Liver (tissue), 9 donors: ENCODE data around the gene BRF1. TPM values are rescaled to one million over a fixed set of nuclear protein-coding genes. Genes with fewer than 3 reads are reported as not detected.

Experiments used
- DNase-seq: peaks from one replicate; pipeline ENCODE4 v3.0.0-alpha.2; 2017; ENCODE audit warnings: low spot score
- H3K27ac ChIP-seq, 2 donors: one replicate each; pipeline ENCODE4 v1.7.0; 2013; ENCODE audit warnings: inconsistent platforms in 2 of 2, low read length in 2 of 2, control low read depth in 1 of 2, low read depth in 1 of 2, mild to moderate bottlenecking in 1 of 2
- H3K27me3 ChIP-seq, 4 donors: one replicate each; pipeline versions ENCODE4 v1.6.1 to v1.7.0; 2013; ENCODE audit warnings: low read length in 3 of 4, inconsistent platforms in 1 of 4, mild to moderate bottlenecking in 1 of 4, moderate library complexity in 1 of 4; ENCODE audit not compliant: control insufficient read depth in 4 of 4, insufficient read depth in 4 of 4
- H3K36me3 ChIP-seq, 4 donors: one replicate each; pipeline versions ENCODE4 v1.6.1 to v1.7.0; 2013; ENCODE audit warnings: low read length in 3 of 4, mild to moderate bottlenecking in 3 of 4, low read depth in 1 of 4, moderate library complexity in 1 of 4; ENCODE audit not compliant: control insufficient read depth in 4 of 4, insufficient read depth in 3 of 4
- H3K4me1 ChIP-seq, 4 donors: one replicate each; pipeline versions ENCODE4 v1.6.1 to v1.7.0; 2013; ENCODE audit warnings: low read length in 3 of 4, mild to moderate bottlenecking in 3 of 4, moderate library complexity in 1 of 4; ENCODE audit not compliant: control insufficient read depth in 4 of 4, insufficient read depth in 4 of 4
- H3K4me3 ChIP-seq, 3 donors: one replicate each; pipeline versions ENCODE4 v1.6.1 to v1.7.0; 2013; ENCODE audit warnings: low read length in 3 of 3, control low read depth in 1 of 3, low read depth in 1 of 3, mild to moderate bottlenecking in 1 of 3
- H3K9ac ChIP-seq, 2 donors: one replicate each; pipeline ENCODE4 v1.7.0; 2013; ENCODE audit warnings: low read length in 2 of 2, mild to moderate bottlenecking in 2 of 2, moderate library complexity in 2 of 2, control low read depth in 1 of 2, low read depth in 1 of 2
- H3K9me3 ChIP-seq, 4 donors: one replicate each; pipeline versions ENCODE4 v1.6.1 to v1.7.0; 2013; ENCODE audit warnings: low read length in 3 of 4; ENCODE audit not compliant: control insufficient read depth in 4 of 4
- ATF3 ChIP-seq: IDR thresholded peaks from 2 replicates; pipeline ENCODE4 v1.6.1; 2016; ENCODE audit warnings: antibody characterized with exemption
- FOXA1 ChIP-seq: IDR thresholded peaks from 2 replicates; pipeline ENCODE4 v1.6.1; 2016; ENCODE audit warnings: antibody characterized with exemption
- FOXA2 ChIP-seq: IDR thresholded peaks from 2 replicates; pipeline ENCODE4 v1.6.1; 2016; ENCODE audit warnings: antibody characterized with exemption
- GABPA ChIP-seq, 2 donors: IDR thresholded peaks in 1 of 2; conservative IDR thresholded peaks in 1 of 2; 2 replicates each; pipeline ENCODE4 v1.6.1; 2016; ENCODE audit warnings: antibody characterized with exemption in 2 of 2, mild to moderate bottlenecking in 1 of 2, moderate library complexity in 1 of 2
- HNF4A ChIP-seq, 2 donors: conservative IDR thresholded peaks; 2 replicates each; pipeline ENCODE4 v1.6.1; 2016; ENCODE audit warnings: antibody characterized with exemption in 2 of 2, mild to moderate bottlenecking in 2 of 2
- HNF4G ChIP-seq: IDR thresholded peaks from 2 replicates; pipeline ENCODE4 v1.6.1; 2016; ENCODE audit warnings: antibody characterized with exemption
- NR2F2 ChIP-seq: IDR thresholded peaks from 2 replicates; pipeline ENCODE4 v1.6.1; 2016; ENCODE audit warnings: antibody characterized with exemption
- RAD21 ChIP-seq, 2 donors: IDR thresholded peaks; 2 replicates each; pipeline ENCODE4 v1.6.1; 2016; ENCODE audit warnings: antibody characterized with exemption in 2 of 2, mild to moderate bottlenecking in 2 of 2
- REST ChIP-seq: IDR thresholded peaks from 2 replicates; pipeline ENCODE4 v1.6.1; 2016; ENCODE audit warnings: antibody characterized with exemption, mild to moderate bottlenecking
- RXRA ChIP-seq, 2 donors: IDR thresholded peaks; 2 replicates each; pipeline ENCODE4 v1.6.1; 2017 to 2018; ENCODE audit warnings: antibody characterized with exemption in 2 of 2, mild to moderate bottlenecking in 1 of 2
- SP1 ChIP-seq: IDR thresholded peaks from 2 replicates; pipeline ENCODE4 v1.6.1; 2018; ENCODE audit warnings: antibody characterized with exemption, mild to moderate bottlenecking
- TAF1 ChIP-seq: conservative IDR thresholded peaks from 2 replicates; pipeline ENCODE4 v1.6.1; 2016; ENCODE audit warnings: antibody characterized with exemption, mild to moderate bottlenecking
- YY1 ChIP-seq: IDR thresholded peaks from 2 replicates; pipeline ENCODE4 v1.6.1; 2016; ENCODE audit warnings: antibody characterized with exemption, mild to moderate bottlenecking
- ZBTB33 ChIP-seq: IDR thresholded peaks from 2 replicates; pipeline ENCODE4 v1.6.1; 2016; ENCODE audit warnings: antibody characterized with exemption
- WGBS: extraction: QIAGEN DNeasy Blood & Tissue Kit; methylation state at CpG from one replicate; pipeline ENCODE4 v1.1.7; 2013; 5-methylcytosine and 5-hydroxymethylcytosine counted together
- polyA plus RNA-seq, 2 donors: library from polyadenylated mRNA; stranded (reverse) in 1 of 2; unstranded in 1 of 2; fragments of 200-250 nt in 1 of 2; fragments of >200 nt in 1 of 2; fragmentation: Nextera tagmentation in 1 of 2; extraction: Ambion mirVana in 1 of 2; gene quantifications; one replicate each; pipeline versions ENCODE4 v1.2.1 to v1.2.3, GENCODE V29; 2013 to 2015
- total RNA-seq, 2 donors: library from RNA; depleted of rRNA; stranded (reverse); fragments of >200 nt; gene quantifications; one replicate each; pipeline ENCODE4 v1.2.3, GENCODE V29; 2014
- TF ChIP-seq, protein P1 (sequence below): IDR thresholded peaks from 2 replicates; pipeline ENCODE4 v1.6.1; 2016; ENCODE audit warnings: antibody characterized with exemption
- TF ChIP-seq, protein P2 (sequence below): fragments of 150-350 bp; IDR thresholded peaks from 2 replicates; pipeline ENCODE4 v1.5.1; 2017; ENCODE audit warnings: improper control_type of control experiment, low read depth, low read length; ENCODE audit not compliant: missing input control
- donor health status: healthy.
- donor health status: healthy.
- donor health status: healthy.
- donor health status: healthy.
- donor health status: healthy.

BRF1 gene
- total and polyA plus RNA-seq, 4 donors: 4.6 to 24.1 (median 10.6) TPM

- H3K4me3 ChIP-seq: no peak overlapping the region
- H3K9me3 ChIP-seq: no peaks in the 10 kb centered on the region
- peaks cover 0 to 19% (median 6%) of the 10 kb centered on the region in 4 donors for H3K36me3 ChIP-seq
- H3K9ac ChIP-seq: no peak overlapping the region
- 92% methylated on average over 4 of the region's 4 CpGs for WGBS
- H3K27ac ChIP-seq: no peak overlapping the region
- TF ChIP-seq FOXA1 (no peak), HNF4A (conservative IDR thresholded peaks at IDR 0.05) (no peak), ZBTB33 (no peak), FOXA2 (no peak), YY1 (no peak), RAD21 (IDR thresholded peaks at IDR 0.05) (no peak), ATF3 (no peak), GABPA (IDR thresholded peaks at IDR 0.05 in 1 of 2, conservative IDR thresholded peaks at IDR 0.05 in 1 of 2) (no peak), TAF1 (no peak), REST (no peak), RXRA (IDR thresholded peaks at IDR 0.05) (no peak), SP1 (no peak)
- TF ChIP-seq, protein P1, sequence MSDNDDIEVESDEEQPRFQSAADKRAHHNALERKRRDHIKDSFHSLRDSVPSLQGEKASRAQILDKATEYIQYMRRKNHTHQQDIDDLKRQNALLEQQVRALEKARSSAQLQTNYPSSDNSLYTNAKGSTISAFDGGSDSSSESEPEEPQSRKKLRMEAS: no peak
- TF ChIP-seq, protein P2, sequence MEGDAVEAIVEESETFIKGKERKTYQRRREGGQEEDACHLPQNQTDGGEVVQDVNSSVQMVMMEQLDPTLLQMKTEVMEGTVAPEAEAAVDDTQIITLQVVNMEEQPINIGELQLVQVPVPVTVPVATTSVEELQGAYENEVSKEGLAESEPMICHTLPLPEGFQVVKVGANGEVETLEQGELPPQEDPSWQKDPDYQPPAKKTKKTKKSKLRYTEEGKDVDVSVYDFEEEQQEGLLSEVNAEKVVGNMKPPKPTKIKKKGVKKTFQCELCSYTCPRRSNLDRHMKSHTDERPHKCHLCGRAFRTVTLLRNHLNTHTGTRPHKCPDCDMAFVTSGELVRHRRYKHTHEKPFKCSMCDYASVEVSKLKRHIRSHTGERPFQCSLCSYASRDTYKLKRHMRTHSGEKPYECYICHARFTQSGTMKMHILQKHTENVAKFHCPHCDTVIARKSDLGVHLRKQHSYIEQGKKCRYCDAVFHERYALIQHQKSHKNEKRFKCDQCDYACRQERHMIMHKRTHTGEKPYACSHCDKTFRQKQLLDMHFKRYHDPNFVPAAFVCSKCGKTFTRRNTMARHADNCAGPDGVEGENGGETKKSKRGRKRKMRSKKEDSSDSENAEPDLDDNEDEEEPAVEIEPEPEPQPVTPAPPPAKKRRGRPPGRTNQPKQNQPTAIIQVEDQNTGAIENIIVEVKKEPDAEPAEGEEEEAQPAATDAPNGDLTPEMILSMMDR: no peak
- peaks cover 5 to 12% (median 9%) of the 10 kb centered on the region in 4 donors for H3K4me1 ChIP-seq
- DNase-seq: no peak
- no peaks in the 10 kb centered on the region for H3K27me3 ChIP-seq
Measured at GRCh38 chr14:105250986-105251385, 49.8 kb downstream of the BRF1 start.

DNA sequence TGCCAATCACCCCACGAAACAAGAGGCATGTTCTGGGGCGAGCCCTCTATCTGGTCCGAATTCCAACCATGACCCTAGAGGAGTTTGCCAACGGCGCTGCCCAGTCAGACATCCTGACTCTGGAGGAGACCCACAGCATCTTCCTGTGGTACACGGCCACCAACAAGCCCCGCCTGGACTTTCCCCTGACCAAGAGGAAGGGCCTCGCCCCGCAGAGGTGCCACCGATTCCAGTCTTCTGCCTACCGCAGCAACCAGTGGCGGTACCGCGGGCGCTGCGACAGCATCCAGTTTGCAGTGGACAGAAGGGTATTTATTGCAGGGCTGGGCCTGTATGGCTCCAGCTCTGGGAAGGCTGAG is 50.8 kb downstream of the BRF1 start:
- Histone ChIP-seq H3K4me3 (no peak overlapping the region), H3K27me3 (no peaks in the 10 kb centered on the region), H3K36me3 (peaks cover 0 to 19% (median 6%) of the 10 kb centered on the region in 4 donors), H3K27ac (no peak overlapping the region), H3K9me3 (no peaks in the 10 kb centered on the region), H3K9ac (no peak overlapping the region), H3K4me1 (peaks cover 5 to 16% (median 14%) of the 10 kb centered on the region in 4 donors)
- DNase-seq: no peak
- WGBS: 96% methylated on average over 16 of the region's 16 CpGs
- no peak for TF ChIP-seq NR2F2
- TF ChIP-seq, protein P2: no peak
- TF ChIP-seq SP1: no peak
- no peak for TF ChIP-seq ZBTB33
- no peak for TF ChIP-seq HNF4G
- TF ChIP-seq RXRA (IDR thresholded peaks at IDR 0.05): no peak
- TF ChIP-seq, protein P1: no peak
- TF ChIP-seq YY1: no peak
- no peak for TF ChIP-seq TAF1
- TF ChIP-seq HNF4A (conservative IDR thresholded peaks at IDR 0.05): no peak
